Fibroblast of the aortic adventitia (primary cell): ENCODE data around the gene ASAP3. TPM values are rescaled to one million over a fixed set of nuclear protein-coding genes. Genes with fewer than 3 reads are reported as not detected.

Experiments used
- DNase-seq: peaks from one replicate; pipeline ENCODE4 v3.0.0-alpha.2; 2010; ENCODE audit warnings: low read depth
- H3K4me3 ChIP-seq: 2 replicates; pipeline ENCODE4 v1.5.1; 2011; ENCODE audit warnings: low read depth, mild to moderate bottlenecking, control low read depth, low read length, moderate library complexity
- total RNA-seq: library from RNA; depleted of rRNA; stranded (reverse); fragments of >200 nt; gene quantifications from 2 replicates; pipeline ENCODE4 v1.2.3, GENCODE V29; 2012; ENCODE audit warnings: low replicate concordance
- TF ChIP-seq, protein P1 (sequence below): IDR thresholded peaks from 2 replicates; pipeline ENCODE4 v1.5.1; 2011; ENCODE audit warnings: mild to moderate bottlenecking, low read length, control low read depth, inconsistent platforms; ENCODE audit not compliant: insufficient read depth

Gene ASAP3
- total RNA-seq, 1 donor = 46.9 TPM

DNA sequence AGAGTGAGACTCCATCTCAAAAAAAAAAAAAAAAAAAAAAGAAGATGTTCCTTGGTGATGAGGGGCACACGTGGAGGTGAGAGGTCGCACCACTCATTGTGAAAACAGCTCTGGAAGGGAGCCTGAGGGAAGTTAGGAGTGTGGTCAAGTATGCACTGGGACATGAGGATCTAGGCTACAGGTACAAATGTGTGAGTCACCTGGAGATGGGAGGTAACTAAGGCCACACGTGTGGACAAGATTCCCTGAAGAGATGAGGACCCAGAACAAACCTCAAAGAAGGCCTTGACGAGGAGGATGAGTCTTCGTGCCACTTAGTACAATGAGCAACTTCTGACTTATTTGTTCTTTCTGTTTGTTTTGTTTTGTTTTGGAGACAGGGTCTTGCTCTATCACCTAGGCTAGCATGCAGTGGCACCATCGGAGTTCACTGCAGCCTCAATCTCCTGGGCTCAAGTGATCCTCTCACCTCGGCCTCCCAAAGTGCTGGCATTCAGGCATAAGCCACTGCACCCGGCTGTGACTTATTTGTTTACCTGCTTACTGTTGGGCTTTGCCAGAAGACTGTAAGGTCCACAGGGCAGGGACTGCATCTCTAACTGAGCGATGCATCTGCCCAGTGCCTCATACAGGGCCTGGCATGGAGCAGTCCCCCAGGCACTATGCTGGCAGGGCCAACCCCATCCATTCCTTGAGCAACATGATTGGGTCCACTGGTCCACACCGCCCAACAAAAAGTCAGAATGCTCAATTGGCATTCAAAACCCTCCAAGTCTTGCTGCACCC lies 6.4 kb downstream of the ASAP3 start:
- TF ChIP-seq, protein P1, sequence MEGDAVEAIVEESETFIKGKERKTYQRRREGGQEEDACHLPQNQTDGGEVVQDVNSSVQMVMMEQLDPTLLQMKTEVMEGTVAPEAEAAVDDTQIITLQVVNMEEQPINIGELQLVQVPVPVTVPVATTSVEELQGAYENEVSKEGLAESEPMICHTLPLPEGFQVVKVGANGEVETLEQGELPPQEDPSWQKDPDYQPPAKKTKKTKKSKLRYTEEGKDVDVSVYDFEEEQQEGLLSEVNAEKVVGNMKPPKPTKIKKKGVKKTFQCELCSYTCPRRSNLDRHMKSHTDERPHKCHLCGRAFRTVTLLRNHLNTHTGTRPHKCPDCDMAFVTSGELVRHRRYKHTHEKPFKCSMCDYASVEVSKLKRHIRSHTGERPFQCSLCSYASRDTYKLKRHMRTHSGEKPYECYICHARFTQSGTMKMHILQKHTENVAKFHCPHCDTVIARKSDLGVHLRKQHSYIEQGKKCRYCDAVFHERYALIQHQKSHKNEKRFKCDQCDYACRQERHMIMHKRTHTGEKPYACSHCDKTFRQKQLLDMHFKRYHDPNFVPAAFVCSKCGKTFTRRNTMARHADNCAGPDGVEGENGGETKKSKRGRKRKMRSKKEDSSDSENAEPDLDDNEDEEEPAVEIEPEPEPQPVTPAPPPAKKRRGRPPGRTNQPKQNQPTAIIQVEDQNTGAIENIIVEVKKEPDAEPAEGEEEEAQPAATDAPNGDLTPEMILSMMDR = no peak
- no peak overlapping the region for H3K4me3 ChIP-seq
- no peak for DNase-seq

DNA sequence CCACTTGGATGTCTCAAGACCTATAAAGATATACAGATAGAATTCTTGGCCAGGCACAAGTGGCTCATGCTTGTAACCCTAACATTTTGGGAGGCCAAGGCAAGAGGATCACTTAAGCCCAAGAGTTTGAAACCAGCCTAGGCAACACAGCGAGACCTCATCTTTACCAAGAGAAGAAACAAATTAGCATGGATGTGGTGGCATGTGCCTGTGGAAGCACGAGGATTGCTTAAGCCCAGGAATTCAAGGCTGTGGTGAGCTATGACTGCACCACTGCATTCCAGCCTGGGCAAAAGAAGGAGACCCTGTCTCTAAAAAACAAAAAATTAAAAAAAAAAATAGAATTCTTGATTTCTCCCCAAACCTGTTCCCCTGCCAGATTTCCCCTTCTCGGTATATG lies 8.3 kb downstream of the ASAP3 start:
- H3K4me3 ChIP-seq = no peak overlapping the region
- no peak for DNase-seq
- TF ChIP-seq, protein P1 = no peak

DNA sequence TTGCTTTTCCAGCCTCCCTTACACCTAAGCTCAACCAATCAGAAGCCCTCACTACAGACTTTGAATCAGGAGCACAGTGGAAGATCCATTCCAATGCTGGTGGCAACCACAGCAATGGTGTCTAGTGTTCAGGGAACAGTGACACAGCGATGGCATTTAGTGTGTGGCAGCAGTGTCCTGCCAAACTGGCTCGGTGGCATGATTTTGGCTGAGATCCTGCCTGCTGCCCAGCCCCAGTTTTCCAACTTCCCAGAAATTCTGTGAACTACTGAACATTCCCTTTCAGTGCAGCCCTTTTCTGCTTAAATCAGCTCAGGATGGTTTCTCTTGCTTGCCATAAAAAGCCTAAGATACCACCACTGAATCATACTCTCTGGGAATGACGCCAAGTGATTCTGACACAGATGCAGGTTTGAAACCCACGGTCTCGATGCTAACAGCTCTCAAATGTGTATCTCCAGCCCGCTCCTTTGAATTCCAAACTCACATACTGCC lies 8.8 kb downstream of the ASAP3 start:
- TF ChIP-seq, protein P1 = no peak
- DNase-seq = peak; percentile 99

DNA sequence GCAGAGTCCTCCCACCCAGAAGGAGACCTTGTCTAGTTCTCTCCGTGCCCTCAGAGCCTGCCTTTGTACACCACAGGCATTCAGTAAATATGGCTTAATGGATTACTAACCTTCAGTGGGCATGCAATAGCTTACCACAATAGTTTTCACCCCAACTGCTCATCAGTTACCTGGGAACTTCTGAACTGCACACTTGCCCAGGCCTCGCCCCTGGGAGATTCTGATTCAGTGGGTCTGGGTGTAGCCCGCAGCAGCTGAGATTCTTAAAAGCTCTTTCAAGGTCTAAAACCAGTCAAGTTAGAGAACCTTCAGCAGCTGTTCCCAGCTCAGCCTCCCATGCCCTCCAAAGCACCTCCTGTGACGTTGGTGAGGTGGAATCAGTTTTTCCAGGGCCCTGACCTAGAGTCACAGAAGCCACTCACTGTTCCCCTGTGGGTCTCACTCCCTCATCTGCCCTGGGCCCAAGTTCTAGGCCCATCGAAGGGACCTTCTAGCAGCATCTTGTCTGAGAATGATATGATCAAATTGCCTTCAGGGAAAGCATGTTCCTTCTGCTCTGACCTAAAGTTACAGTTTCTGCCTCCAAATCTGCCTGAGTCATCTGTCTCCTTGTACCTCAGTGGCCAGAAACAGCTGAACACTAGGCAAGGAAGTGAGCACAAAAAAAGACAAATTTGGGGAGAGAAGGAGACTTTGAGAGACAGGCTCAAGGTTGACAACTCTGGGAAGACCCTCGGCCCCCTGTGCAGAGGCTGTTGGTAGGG lies 10.8 kb downstream of the ASAP3 start:
- TF ChIP-seq, protein P1 = no peak
- H3K4me3 ChIP-seq = no peak overlapping the region
- DNase-seq = peak; percentile 56

More for the DNA sequence above, 8.8 kb downstream of the ASAP3 start:
- H3K4me3 ChIP-seq = peak overlapping the region; percentile 18

DNA sequence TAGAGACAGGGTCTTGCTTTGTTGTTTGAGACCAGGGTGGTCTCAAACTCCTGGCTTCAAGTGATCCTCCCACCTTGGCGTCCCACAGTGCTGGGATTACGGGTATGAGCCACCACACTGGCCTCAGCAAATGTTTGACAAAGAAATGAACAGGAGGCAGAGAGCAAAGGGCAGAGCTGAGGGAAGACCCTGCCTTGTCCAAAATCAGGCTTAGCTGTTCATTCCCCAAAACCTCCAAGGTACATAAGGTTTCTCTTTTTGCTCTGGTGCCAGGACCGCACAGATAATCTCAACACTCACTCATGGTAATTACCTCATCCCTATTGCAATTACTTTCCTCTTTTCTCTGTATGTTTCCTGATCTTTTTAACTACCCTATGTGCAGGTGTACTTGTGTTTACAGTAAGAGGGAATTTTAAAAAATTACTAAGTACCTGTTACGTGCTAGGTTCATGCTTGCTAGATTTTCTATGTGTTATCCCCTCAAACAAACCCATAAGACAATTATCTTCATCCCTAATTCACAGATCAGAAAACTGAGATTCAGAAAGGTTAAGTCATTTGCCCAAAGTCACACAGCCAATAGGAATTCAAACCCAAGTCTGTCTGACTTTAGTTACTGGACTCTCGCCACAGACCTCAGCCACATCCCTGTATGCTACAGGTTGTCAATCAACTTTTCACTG lies 11.5 kb downstream of the ASAP3 start:
- TF ChIP-seq, protein P1 = no peak
- DNase-seq = no peak
- no peak overlapping the region for H3K4me3 ChIP-seq

DNA sequence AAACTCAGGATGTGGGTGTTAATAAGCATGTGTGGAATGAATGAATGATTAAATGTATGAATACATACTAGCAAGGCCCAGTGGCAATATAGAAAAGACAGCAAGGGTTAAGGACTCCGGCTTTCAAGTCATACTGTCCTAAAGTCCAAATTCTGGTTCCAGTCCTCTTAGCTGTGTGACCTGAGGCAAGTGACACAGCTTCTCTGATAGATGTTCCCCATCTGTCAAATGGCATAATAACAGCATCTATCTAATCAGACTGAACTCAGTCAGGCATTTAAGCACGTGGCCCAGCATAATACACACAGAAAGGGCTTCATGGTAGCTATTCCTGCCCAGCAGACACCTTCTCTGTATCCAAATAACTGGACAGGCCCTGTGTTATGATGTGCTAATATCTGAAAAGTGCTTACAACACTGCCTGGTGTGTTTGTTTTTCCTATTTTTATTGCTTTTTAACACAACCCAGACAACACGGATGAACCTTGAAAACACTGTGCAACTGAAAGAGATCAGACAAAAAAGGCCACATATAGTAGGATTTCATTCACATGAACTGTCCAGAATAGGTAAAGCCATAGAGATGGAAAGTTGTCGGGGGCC lies 12.4 kb downstream of the ASAP3 start:
- DNase-seq = no peak
- no peak overlapping the region for H3K4me3 ChIP-seq
- TF ChIP-seq, protein P1 = no peak
